OCI-LY7 (cell line): ENCODE measurements around the gene STXBP6. TPM values are rescaled to one million over a fixed set of nuclear protein-coding genes. Genes with fewer than 3 reads are reported as not detected.

Experiments
- BruUV-seq: library from RNA; stranded (reverse); fragments of 400-500 nt; replicated peaks from 2 replicates; lab custom pipeline; 2021; lab: Mats Ljungman, UMichigan
- CTCF ChIA-PET: fragments of 300-600 bp; sonication (Branson Sonifier 250); formaldehyde crosslinking; loops from one replicate; lab custom pipeline; 2022; ENCODE audit warnings: antibody characterized with exemption; ENCODE audit not compliant: unreplicated experiment; lab: Charles Lee
- POLR2A ChIA-PET: fragments of 300-600 bp; sonication (Branson Sonifier 250); formaldehyde crosslinking; loops from one replicate; lab custom pipeline; 2022; ENCODE audit warnings: antibody characterized with exemption; lab: Charles Lee
- DNase-seq: peaks from one replicate; pipeline ENCODE4 v3.0.0-alpha.2; 2015; ENCODE audit warnings: low spot score
- H2AFZ ChIP-seq: fragments of 200-600 bp; sonication (generic), shearing (Covaris generic); 2 replicates; pipeline ENCODE4 v1.6.1; 2014; ENCODE audit warnings: mild to moderate bottlenecking, antibody characterized with exemption, low read length, moderate library complexity
- H3K27ac ChIP-seq: fragments of 200-600 bp; sonication (generic); 2 replicates; pipeline ENCODE4 v1.5.1; 2014; ENCODE audit warnings: mixed run types, low read depth, mild to moderate bottlenecking, moderate library complexity, low read length, inconsistent platforms; ENCODE audit not compliant: poor library complexity, severe bottlenecking
- H3K36me3 ChIP-seq: fragments of 200-600 bp; sonication (generic); 2 replicates; pipeline ENCODE4 v1.6.1; 2014; ENCODE audit warnings: mild to moderate bottlenecking, antibody characterized with exemption, low read length, moderate library complexity, mixed read lengths; ENCODE audit not compliant: insufficient read depth
- H3K4me1 ChIP-seq: fragments of 200-600 bp; sonication (generic); 2 replicates; pipeline ENCODE4 v1.5.1; 2014; ENCODE audit warnings: mild to moderate bottlenecking, low read length; ENCODE audit not compliant: insufficient read depth, poor library complexity, severe bottlenecking
- H3K4me2 ChIP-seq: fragments of 200-600 bp; sonication (generic); 2 replicates; pipeline ENCODE4 v1.6.1; 2014; ENCODE audit warnings: mild to moderate bottlenecking, low read length
- H3K4me3 ChIP-seq: fragments of 200-600 bp; sonication (generic); 2 replicates; pipeline ENCODE4 v1.5.1; 2014; ENCODE audit warnings: mild to moderate bottlenecking, low read depth, low read length; ENCODE audit not compliant: poor library complexity, severe bottlenecking
- H3K79me2 ChIP-seq: fragments of 200-600 bp; sonication (generic); 2 replicates; pipeline ENCODE4 v1.6.1; 2016; ENCODE audit warnings: low read depth, mild to moderate bottlenecking, low read length, moderate library complexity, mixed read lengths; ENCODE audit not compliant: insufficient read depth
- H3K9me2 ChIP-seq: fragments of 200-600 bp; sonication (generic); 2 replicates; pipeline ENCODE4 v1.6.1; 2016; ENCODE audit warnings: mild to moderate bottlenecking, low read length, mixed read lengths; ENCODE audit not compliant: insufficient read depth
- H3K9me3 ChIP-seq: fragments of 200-600 bp; sonication (generic); 2 replicates; pipeline ENCODE4 v1.6.1; 2014; ENCODE audit warnings: mild to moderate bottlenecking, mixed run types, low read length, mixed read lengths
- H4K20me1 ChIP-seq: fragments of 200-600 bp; sonication (generic); 2 replicates; pipeline ENCODE4 v1.6.1; 2014; ENCODE audit warnings: mild to moderate bottlenecking, antibody characterized with exemption, low read length, moderate library complexity, mixed read lengths; ENCODE audit not compliant: insufficient read depth
- CTCF ChIP-seq: fragments of 200-600 bp; sonication (generic); conservative IDR thresholded peaks from 2 replicates; pipeline ENCODE4 v1.5.1; 2014; ENCODE audit warnings: mild to moderate bottlenecking, antibody characterized with exemption, low read length, moderate library complexity, mixed read lengths
- EZH2phosphoT487 ChIP-seq: fragments of 200-600 bp; sonication (generic); IDR thresholded peaks from 2 replicates; pipeline ENCODE4 v1.6.1; 2018; ENCODE audit warnings: low read depth, borderline replicate concordance, mild to moderate bottlenecking, mixed run types, antibody characterized with exemption, low read length, moderate library complexity, mixed read lengths
- intact Hi-C: fragments of 100-400 bp; cut with micrococcal nuclease; formaldehyde crosslinking; loops from one replicate; pipeline ENCODE4 v1.10.0; 2022; ENCODE audit not compliant: unreplicated experiment
- total RNA-seq, 2 experiments: library from RNA; depleted of rRNA in 1 of 2; stranded (reverse); fragments of >200 nt in 1 of 2; shearing (Covaris generic) in 1 of 2; gene quantifications; 2 replicates each; pipeline ENCODE4 v1.2.3, GENCODE V29; 2014 to 2022

STXBP6 gene
- total RNA-seq, 2 experiments from 2014 or later = 0.48 TPM; not detected in 1

GRCh38 chr14:24974591-24975374 is 75.2 kb downstream of the STXBP6 start:
- no peak for DNase-seq
- Histone ChIP-seq H3K9me3 (no peaks in the 10 kb centered on the region), H2AFZ (no peak overlapping the region), H3K4me3 (no peak overlapping the region), H3K4me1 (no peaks in the 10 kb centered on the region), H3K27ac (no peak overlapping the region), H3K79me2 (no peaks in the 10 kb centered on the region), H3K36me3 (no peaks in the 10 kb centered on the region), H3K9me2 (no peaks in the 10 kb centered on the region), H4K20me1 (no peaks in the 10 kb centered on the region), H3K4me2 (no peak overlapping the region)
- intact Hi-C loops = no loop called here
- BruUV-seq = no TSS peak
- ChIA-PET POLR2A (no interaction called here), CTCF (no interaction called here)
- TF ChIP-seq CTCF = no peak
- no peak for TF ChIP-seq EZH2phosphoT487

GRCh38 chr14:24972844-24973243 is 77.1 kb downstream of the STXBP6 start:
- H3K4me2 ChIP-seq = no peak overlapping the region
- CTCF ChIA-PET = no interaction called here
- TF ChIP-seq EZH2phosphoT487 (no peak), CTCF (no peak)

GRCh38 chr14:24971255-24971654 is 78.7 kb downstream of the STXBP6 start:
- H3K79me2 ChIP-seq = no peaks in the 10 kb centered on the region
- H3K27ac ChIP-seq = no peak overlapping the region
- ChIA-PET POLR2A (interaction anchor here (0.6 kb wide), 1 partner anchor 1594 kb away, joined by 3 read pairs; no protein-coding TSS in a partner anchor), CTCF (no interaction called here)
- H3K4me3 ChIP-seq = no peak overlapping the region
- no peak overlapping the region for H2AFZ ChIP-seq
- TF ChIP-seq EZH2phosphoT487 = no peak
- no peak for TF ChIP-seq CTCF
- H3K9me3 ChIP-seq = no peaks in the 10 kb centered on the region
- no peak for DNase-seq
- no peaks in the 10 kb centered on the region for H4K20me1 ChIP-seq
- intact Hi-C loops = no loop called here
- H3K9me2 ChIP-seq = no peaks in the 10 kb centered on the region
- H3K4me2 ChIP-seq = no peak overlapping the region
- no peaks in the 10 kb centered on the region for H3K36me3 ChIP-seq
- H3K4me1 ChIP-seq = no peaks in the 10 kb centered on the region
- no TSS peak for BruUV-seq

More at GRCh38 chr14:24972844-24973243, 77.1 kb downstream of the STXBP6 start:
- intact Hi-C loops = no loop called here
- Histone ChIP-seq H3K79me2 (no peaks in the 10 kb centered on the region), H4K20me1 (no peaks in the 10 kb centered on the region), H2AFZ (no peak overlapping the region), H3K9me2 (no peaks in the 10 kb centered on the region), H3K4me1 (no peaks in the 10 kb centered on the region), H3K27ac (no peak overlapping the region), H3K36me3 (no peaks in the 10 kb centered on the region), H3K9me3 (no peaks in the 10 kb centered on the region), H3K4me3 (no peak overlapping the region)
- POLR2A ChIA-PET = no interaction called here
- DNase-seq = no peak
- no TSS peak for BruUV-seq
